HCT116 (cell line): ENCODE data around the gene ESRRA. TPM values are rescaled to one million over a fixed set of nuclear protein-coding genes. Genes with fewer than 3 reads are reported as not detected.

Experiments used
- ATAC-seq: fragments of 200-7000 bp; cut with Tn5 transposase; 2 replicates; pipeline ENCODE4 v1.9.1; 2020; ENCODE audit warnings: mild to moderate bottlenecking, moderate library complexity
- BruUV-seq: library from RNA; stranded (reverse); fragments of 400-500 nt; replicated peaks from 2 replicates; lab custom pipeline; 2021; lab: Mats Ljungman, UMichigan
- CTCF ChIA-PET: fragments of 300-600 bp; sonication (Branson Sonifier 250); formaldehyde crosslinking; loops from one replicate; lab custom pipeline; 2021; ENCODE audit warnings: antibody characterized with exemption; lab: Charles Lee
- POLR2A ChIA-PET: fragments of 300-600, 350-600 bp; sonication (Branson Sonifier 250); formaldehyde crosslinking; loops from one replicate; lab custom pipeline; 2021; ENCODE audit warnings: antibody characterized with exemption; lab: Charles Lee
- RAD21 ChIA-PET, 2 experiments: fragments of 300-600 bp; sonication (Branson Sonifier 250); formaldehyde crosslinking; loops; one replicate each; lab custom pipeline; 2023; ENCODE audit warnings: low total read pairs in 2 of 2; ENCODE audit not compliant: uncharacterized antibody in 2 of 2, unreplicated experiment in 2 of 2, low non-redundant PET in 1 of 2; lab: Charles Lee
- DNase-seq: peaks from one replicate; pipeline ENCODE4 v3.0.0-alpha.2; 2010; ENCODE audit warnings: low read depth, low spot score
- H2AFZ ChIP-seq: fragments of 200-600 bp; shearing (Covaris generic), sonication (generic); 2 replicates; pipeline ENCODE4 v1.6.1; 2017; ENCODE audit warnings: low read depth, mixed run types, mixed read lengths, antibody characterized with exemption, low read length; ENCODE audit not compliant: poor library complexity, severe bottlenecking
- H3K27ac ChIP-seq: 2 replicates; pipeline ENCODE4 v1.5.1; 2012; ENCODE audit warnings: low read depth, low read length
- H3K27me3 ChIP-seq: fragments of 200-600 bp; sonication (generic); 2 replicates; pipeline ENCODE4 v1.6.1; 2016; ENCODE audit warnings: mixed run types, low read length, mixed read lengths; ENCODE audit not compliant: insufficient read depth
- H3K36me3 ChIP-seq, 2 experiments: fragments of 200-500 bp in 1 of 2; fragments of 200-600 bp in 1 of 2; sonication (Bioruptor generic) in 1 of 2; sonication (generic) in 1 of 2; 2 replicates each; pipeline versions ENCODE4 v1.5.1 to v1.6.1; 2014 to 2016; ENCODE audit warnings: low read length in 2 of 2, inconsistent platforms in 1 of 2, mixed read lengths in 1 of 2, mixed run types in 1 of 2; ENCODE audit not compliant: insufficient read depth in 2 of 2, control insufficient read depth in 1 of 2
- H3K4me1 ChIP-seq, 2 experiments: fragments of 200-600 bp in 1 of 2; sonication (generic) in 1 of 2; 2 replicates each; pipeline versions ENCODE4 v1.5.1 to v1.6.1; 2012 to 2017; ENCODE audit warnings: low read length in 2 of 2, inconsistent platforms in 1 of 2, mild to moderate bottlenecking in 1 of 2, mixed read lengths in 1 of 2, mixed run types in 1 of 2, moderate library complexity in 1 of 2; ENCODE audit not compliant: insufficient read depth in 2 of 2, control insufficient read depth in 1 of 2
- H3K4me2 ChIP-seq: fragments of 200-600 bp; sonication (generic); 2 replicates; pipeline ENCODE4 v1.6.1; 2017; ENCODE audit warnings: mixed run types, low read length, mixed read lengths
- H3K4me3 ChIP-seq, 2 experiments: fragments of 200-600 bp in 1 of 2; sonication (generic) in 1 of 2; replicated peaks in 1 of 2; 2 replicates each; pipeline ENCODE4 v1.5.1; 2011 to 2016; ENCODE audit warnings: low read length in 2 of 2, control low read depth in 1 of 2, low read depth in 1 of 2, mild to moderate bottlenecking in 1 of 2, mixed read lengths in 1 of 2, mixed run types in 1 of 2
- H3K79me2 ChIP-seq: fragments of 200-600 bp; sonication (generic); 2 replicates; pipeline ENCODE4 v1.6.1; 2017; ENCODE audit warnings: mild to moderate bottlenecking, mixed run types, low read length, moderate library complexity, mixed read lengths; ENCODE audit not compliant: insufficient read depth
- H3K9ac ChIP-seq: fragments of 200-600 bp; sonication (generic); 2 replicates; pipeline ENCODE4 v1.6.1; 2016; ENCODE audit warnings: low read length, mixed read lengths
- H3K9me2 ChIP-seq: fragments of 200-600 bp; sonication (generic), shearing (Covaris generic); 2 replicates; pipeline ENCODE4 v1.6.1; 2017; ENCODE audit warnings: mixed run types, mild to moderate bottlenecking, moderate library complexity; ENCODE audit not compliant: insufficient read depth
- H3K9me3 ChIP-seq, 2 experiments: fragments of 200-500 bp in 1 of 2; fragments of 200-600 bp in 1 of 2; sonication (Bioruptor generic) in 1 of 2; sonication (generic) in 1 of 2; 2 replicates each; pipeline ENCODE4 v1.6.1; 2014 to 2017; ENCODE audit warnings: low read length in 2 of 2, mixed read lengths in 2 of 2, inconsistent platforms in 1 of 2, low read depth in 1 of 2, mild to moderate bottlenecking in 1 of 2, mixed run types in 1 of 2, moderate library complexity in 1 of 2; ENCODE audit not compliant: control insufficient read depth in 1 of 2, insufficient read depth in 1 of 2
- H4K20me1 ChIP-seq: fragments of 200-600 bp; sonication (generic), shearing (Covaris generic); 2 replicates; pipeline ENCODE4 v1.6.1; 2017; ENCODE audit warnings: mixed run types, mild to moderate bottlenecking, moderate library complexity; ENCODE audit not compliant: insufficient read depth
- ATF3 ChIP-seq: IDR thresholded peaks from 2 replicates; pipeline ENCODE4 v1.6.1; 2012
- CEBPB ChIP-seq: IDR thresholded peaks from 2 replicates; pipeline ENCODE4 v1.6.1; 2012; ENCODE audit warnings: low read depth
- CTCF ChIP-seq, 3 experiments: fragments of 200-600 bp in 1 of 3; sonication (generic) in 1 of 3; IDR thresholded peaks in 2 of 3; conservative IDR thresholded peaks in 1 of 3; 2 replicates each; pipeline ENCODE4 v1.5.1; 2012 to 2017; ENCODE audit warnings: low read depth in 2 of 3, low read length in 2 of 3, antibody characterized with exemption in 1 of 3, borderline replicate concordance in 1 of 3, control low read depth in 1 of 3, mild to moderate bottlenecking in 1 of 3, mixed read lengths in 1 of 3, mixed run types in 1 of 3, moderate library complexity in 1 of 3; ENCODE audit not compliant: insufficient read depth in 1 of 3
- FOSL1 ChIP-seq: IDR thresholded peaks from 2 replicates; pipeline ENCODE4 v1.6.1; 2012; ENCODE audit warnings: low read depth
- POLR2A ChIP-seq: IDR thresholded peaks from 2 replicates; pipeline ENCODE4 v1.7.0; 2011; ENCODE audit warnings: borderline replicate concordance; ENCODE audit not compliant: insufficient read depth, insufficient read length; ENCODE audit errors: extremely low read depth
- POLR2AphosphoS5 ChIP-seq: IDR thresholded peaks from 2 replicates; pipeline ENCODE4 v1.6.1; 2011; ENCODE audit warnings: mild to moderate bottlenecking, low read depth, low read length, moderate library complexity
- ZFX ChIP-seq: fragments of 450-650 bp; IDR thresholded peaks from 2 replicates; pipeline ENCODE4 v1.6.1; 2017
- intact Hi-C: fragments of 100-400 bp; cut with micrococcal nuclease; formaldehyde crosslinking; loops from 2 replicates; pipeline ENCODE4 v1.10.0; 2022
- total RNA-seq: library from RNA; stranded (reverse); gene quantifications from one replicate; pipeline ENCODE4 v1.2.1, GENCODE V29; 2021; ENCODE audit not compliant: unreplicated experiment

ESRRA gene
- total RNA-seq, 1 experiment from 2014 or later, result 62.7 TPM

- Histone ChIP-seq H3K27me3 (no peaks in the 10 kb centered on the region), H3K4me1 (peaks cover 14 to 33% of the 10 kb centered on the region in 2 experiments), H3K9ac (no peak overlapping the region), H4K20me1 (no peaks in the 10 kb centered on the region), H2AFZ (no peak overlapping the region), H3K27ac (peak overlapping the region; percentile 18; the same call in 1 of the 2 replicates), H3K9me2 (no peaks in the 10 kb centered on the region), H3K79me2 (no peaks in the 10 kb centered on the region), H3K4me3 (no peak overlapping the region), H3K9me3 (no peaks in the 10 kb centered on the region), H3K36me3 (no peaks in the 10 kb centered on the region), H3K4me2 (peak overlapping the region; percentile 92; the same call in 1 of the 2 replicates)
- TF ChIP-seq ATF3, result no peak
- BruUV-seq, result no TSS peak
- ATAC-seq, result no peak
- ChIA-PET RAD21 (interaction anchor here in 1 of 2 experiments (2.7 kb wide), 1 partner anchor 10 kb away, joined by 14 read pairs; no protein-coding TSS in a partner anchor), POLR2A (interaction anchor here (0.5 to 1.3 kb wide), 4 partner anchors 9 to 386 kb away, joined by 3 to 8 read pairs (median 3); partner anchors contain the start of genes PRDX5 and TRMT112), CTCF (interaction anchor here (0.9 to 3.9 kb wide), 4 partner anchors 9 to 137 kb away, joined by 3 to 46 read pairs (median 10); no protein-coding TSS in a partner anchor)
- intact Hi-C loops, result loop anchor here (5.0 kb wide), 1 partner anchor 34 kb away; the partner anchor contains the start of gene ESRRA
- no peak for DNase-seq
Observed at GRCh38 chr11:64341429-64341828, 36.1 kb downstream of the ESRRA start.

GRCh38 chr11:64341851-64342791 lies 36.8 kb downstream of the ESRRA start:
- Histone ChIP-seq H3K27ac (peak overlapping the region; percentile 81), H3K4me1 (peaks cover 14 to 35% of the 10 kb centered on the region in 2 experiments), H3K4me2 (peak overlapping the region; percentile 92), H3K9me3 (no peaks in the 10 kb centered on the region), H3K27me3 (no peaks in the 10 kb centered on the region), H4K20me1 (no peaks in the 10 kb centered on the region), H3K79me2 (no peaks in the 10 kb centered on the region), H3K9ac (peak overlapping the region; percentile 76), H3K4me3 (peak overlapping the region; percentile 43 to 61), H2AFZ (no peak overlapping the region), H3K9me2 (no peaks in the 10 kb centered on the region), H3K36me3 (no peaks in the 10 kb centered on the region)
- DNase-seq, result peak; percentile 80
- peak; percentile 92 for ATAC-seq
- CTCF ChIA-PET, result interaction anchor here (0.9 to 3.9 kb wide), 7 partner anchors 10 to 307 kb away, joined by 3 to 46 read pairs (median 5); partner anchors contain the start of genes PRDX5, STIP1 and TRMT112
- POLR2A ChIA-PET, result interaction anchor here (0.5 to 1.4 kb wide), 10 partner anchors 10 to 1427 kb away, joined by 3 to 16 read pairs (median 5); partner anchors contain the start of genes PRDX5 and TRMT112
- BruUV-seq, result no TSS peak
- RAD21 ChIA-PET, result interaction anchor here (0.9 to 2.7 kb wide), 3 partner anchors 10 to 37 kb away, joined by 5 to 14 read pairs (median 6); partner anchors contain the start of gene PRDX5 (in 1 of the 2)
- peak; percentile 90; the same call in 1 of the 2 replicates for TF ChIP-seq ZFX
- peak in 1 of 3 experiments; percentile 51; a peak in 3 of 6 replicates for TF ChIP-seq CTCF (IDR thresholded peaks at IDR 0.05 in 2 of 3, conservative IDR thresholded peaks at IDR 0.05 in 1 of 3; ENCODE audit: borderline replicate concordance in 1 of 3, insufficient read depth in 1 of 3, low read depth in 2 of 3, low read length in 2 of 3)
- TF ChIP-seq CEBPB, result no peak
- no peak for TF ChIP-seq FOSL1
- TF ChIP-seq POLR2AphosphoS5, result peak; percentile 84
- TF ChIP-seq POLR2A, result peak; percentile 58
- intact Hi-C loops, result loop anchor here (5.0 kb wide), 1 partner anchor 35 kb away; the partner anchor contains the start of gene ESRRA
